Measurements from ENCODE around the gene TMEM79.

DNA sequence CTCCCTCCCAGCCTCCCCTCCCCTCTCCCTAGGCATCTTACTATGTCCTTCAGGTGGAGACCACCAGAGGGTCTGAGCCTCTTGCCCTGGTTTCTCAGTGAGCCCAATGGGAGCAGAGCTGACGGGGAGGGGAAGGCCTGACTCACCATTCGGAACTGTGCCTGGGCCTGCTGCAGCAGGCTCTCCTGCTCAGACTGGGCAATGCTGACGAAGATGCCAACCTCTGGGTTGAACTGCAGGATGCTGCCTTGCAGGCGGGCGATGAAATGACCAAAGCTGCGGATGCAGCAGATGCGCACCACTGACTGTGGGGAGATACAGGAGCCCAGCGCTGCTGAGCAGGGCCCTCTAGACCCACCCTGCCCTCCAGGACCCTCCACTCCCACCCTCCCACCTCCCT is 25.3 kb upstream of the TMEM79 start:
- no peak for TF ChIP-seq SIN3A (IDR thresholded peaks at IDR 0.05; ENCODE audit: borderline replicate concordance, insufficient read depth, low read depth, low read length)
- TF ChIP-seq, protein P1, sequence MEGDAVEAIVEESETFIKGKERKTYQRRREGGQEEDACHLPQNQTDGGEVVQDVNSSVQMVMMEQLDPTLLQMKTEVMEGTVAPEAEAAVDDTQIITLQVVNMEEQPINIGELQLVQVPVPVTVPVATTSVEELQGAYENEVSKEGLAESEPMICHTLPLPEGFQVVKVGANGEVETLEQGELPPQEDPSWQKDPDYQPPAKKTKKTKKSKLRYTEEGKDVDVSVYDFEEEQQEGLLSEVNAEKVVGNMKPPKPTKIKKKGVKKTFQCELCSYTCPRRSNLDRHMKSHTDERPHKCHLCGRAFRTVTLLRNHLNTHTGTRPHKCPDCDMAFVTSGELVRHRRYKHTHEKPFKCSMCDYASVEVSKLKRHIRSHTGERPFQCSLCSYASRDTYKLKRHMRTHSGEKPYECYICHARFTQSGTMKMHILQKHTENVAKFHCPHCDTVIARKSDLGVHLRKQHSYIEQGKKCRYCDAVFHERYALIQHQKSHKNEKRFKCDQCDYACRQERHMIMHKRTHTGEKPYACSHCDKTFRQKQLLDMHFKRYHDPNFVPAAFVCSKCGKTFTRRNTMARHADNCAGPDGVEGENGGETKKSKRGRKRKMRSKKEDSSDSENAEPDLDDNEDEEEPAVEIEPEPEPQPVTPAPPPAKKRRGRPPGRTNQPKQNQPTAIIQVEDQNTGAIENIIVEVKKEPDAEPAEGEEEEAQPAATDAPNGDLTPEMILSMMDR (IDR thresholded peaks at IDR 0.05), result no peak

All from Panc1 (cell line).